KOPT-K1 (cell line): ENCODE measurements around the gene RELA.
"Not testable (repeated sequence)": the region's sequence is repeated elsewhere in the genome, so short reads cannot be mapped to it uniquely, and the experiment has no call there.

Source experiments
- H3K27ac ChIP-seq: fragments of 200-600 bp; sonication (generic); 2 replicates; pipeline ENCODE4 v1.5.1; 2016; ENCODE audit warnings: antibody characterized with exemption, mild to moderate bottlenecking, low read depth, low read length; ENCODE audit not compliant: poor library complexity, severe bottlenecking
- H3K36me3 ChIP-seq: fragments of 200-600 bp; sonication (generic); 2 replicates; pipeline ENCODE4 v1.5.1; 2017; ENCODE audit warnings: antibody characterized with exemption, mild to moderate bottlenecking, low read length, moderate library complexity; ENCODE audit not compliant: insufficient read depth
- H3K9me3 ChIP-seq: fragments of 200-600 bp; sonication (generic); 2 replicates; pipeline ENCODE4 v1.5.1; 2017; ENCODE audit warnings: antibody characterized with exemption, low read length, mild to moderate bottlenecking; ENCODE audit not compliant: insufficient read depth, poor library complexity, severe bottlenecking

RELA gene

GRCh38 chr11:65692367-65692766 is 29.7 kb upstream of the RELA start:
- no peak overlapping the region for H3K27ac ChIP-seq
- H3K9me3 ChIP-seq: no peaks in the 10 kb centered on the region
- H3K36me3 ChIP-seq: no peaks in the 10 kb centered on the region

GRCh38 chr11:65691847-65692246 is 29.1 kb upstream of the RELA start:
- H3K9me3 ChIP-seq, H3K27ac ChIP-seq, H3K36me3 ChIP-seq: not testable (repeated sequence)

- Histone ChIP-seq H3K27ac (no peak overlapping the region), H3K36me3 (no peaks in the 10 kb centered on the region), H3K9me3 (no peaks in the 10 kb centered on the region)
Measured at GRCh38 chr11:65685981-65686380, 23.3 kb upstream of the RELA start.

GRCh38 chr11:65683480-65683879 is 20.8 kb upstream of the RELA start:
- not testable (repeated sequence) for H3K27ac ChIP-seq, H3K9me3 ChIP-seq, H3K36me3 ChIP-seq

- no peak overlapping the region for H3K27ac ChIP-seq
- H3K36me3 ChIP-seq: no peaks in the 10 kb centered on the region
- H3K9me3 ChIP-seq: no peaks in the 10 kb centered on the region
Measured at GRCh38 chr11:65680192-65680743, 17.6 kb upstream of the RELA start.

- H3K27ac ChIP-seq: no peak overlapping the region
- H3K36me3 ChIP-seq: no peaks in the 10 kb centered on the region
- H3K9me3 ChIP-seq: no peaks in the 10 kb centered on the region
Measured at GRCh38 chr11:65672982-65673381, 10.3 kb upstream of the RELA start.

GRCh38 chr11:65672180-65672860 is 9.6 kb upstream of the RELA start:
- H3K27ac ChIP-seq: no peak overlapping the region
- H3K36me3 ChIP-seq: no peaks in the 10 kb centered on the region
- H3K9me3 ChIP-seq: no peaks in the 10 kb centered on the region

- Histone ChIP-seq H3K27ac (peak overlapping the region; percentile 88), H3K9me3 (no peaks in the 10 kb centered on the region), H3K36me3 (peaks cover 29% of the 10 kb centered on the region)
Measured at GRCh38 chr11:65663639-65664200, 1.0 kb upstream of the RELA start.

- H3K36me3 ChIP-seq: peaks cover 43% of the 10 kb centered on the region
- H3K9me3 ChIP-seq: no peaks in the 10 kb centered on the region
- peak overlapping the region; percentile 88 for H3K27ac ChIP-seq
Measured at GRCh38 chr11:65662247-65662798, 393 bp downstream of the RELA start.

- Histone ChIP-seq H3K27ac (peak overlapping the region; percentile 88), H3K9me3 (no peaks in the 10 kb centered on the region)
Measured at GRCh38 chr11:65661599-65662246, 993 bp downstream of the RELA start.

GRCh38 chr11:65660908-65661307 is 1.8 kb downstream of the RELA start:
- H3K9me3 ChIP-seq, H3K27ac ChIP-seq: not testable (repeated sequence)
- H3K36me3 ChIP-seq: peaks cover 57% of the 10 kb centered on the region

More at GRCh38 chr11:65661599-65662246, 993 bp downstream of the RELA start:
- peaks cover 49% of the 10 kb centered on the region for H3K36me3 ChIP-seq

- H3K9me3 ChIP-seq: no peaks in the 10 kb centered on the region
- peaks cover 65% of the 10 kb centered on the region for H3K36me3 ChIP-seq
- H3K27ac ChIP-seq: no peak overlapping the region
Measured at GRCh38 chr11:65660038-65660437, 2.7 kb downstream of the RELA start.

- no peaks in the 10 kb centered on the region for H3K9me3 ChIP-seq
- H3K27ac ChIP-seq: no peak overlapping the region
- peaks cover 80% of the 10 kb centered on the region for H3K36me3 ChIP-seq
Measured at GRCh38 chr11:65658174-65659021, 4.3 kb downstream of the RELA start.

GRCh38 chr11:65657426-65657825 is 5.3 kb downstream of the RELA start:
- H3K36me3 ChIP-seq: peaks cover 80% of the 10 kb centered on the region
- no peaks in the 10 kb centered on the region for H3K9me3 ChIP-seq
- H3K27ac ChIP-seq: no peak overlapping the region
